Mammary epithelial cell (primary cell): ENCODE measurements around the gene SIDT1.

Experiments
- CTCF ChIP-seq, 2 donors: IDR thresholded peaks in 1 of 2; conservative IDR thresholded peaks in 1 of 2; 2 replicates each; pipeline ENCODE4 v1.5.1; 2011 to 2012; ENCODE audit warnings: inconsistent platforms in 2 of 2, low read length in 2 of 2, mild to moderate bottlenecking in 2 of 2, control low read depth in 1 of 2, low read depth in 1 of 2; ENCODE audit not compliant: insufficient read depth in 1 of 2; ENCODE audit errors: extremely low read depth in 1 of 2
- EZH2 ChIP-seq: IDR thresholded peaks from 2 replicates; pipeline ENCODE4 v1.6.1; 2012; ENCODE audit warnings: low read length, inconsistent platforms, borderline replicate concordance

DNA sequence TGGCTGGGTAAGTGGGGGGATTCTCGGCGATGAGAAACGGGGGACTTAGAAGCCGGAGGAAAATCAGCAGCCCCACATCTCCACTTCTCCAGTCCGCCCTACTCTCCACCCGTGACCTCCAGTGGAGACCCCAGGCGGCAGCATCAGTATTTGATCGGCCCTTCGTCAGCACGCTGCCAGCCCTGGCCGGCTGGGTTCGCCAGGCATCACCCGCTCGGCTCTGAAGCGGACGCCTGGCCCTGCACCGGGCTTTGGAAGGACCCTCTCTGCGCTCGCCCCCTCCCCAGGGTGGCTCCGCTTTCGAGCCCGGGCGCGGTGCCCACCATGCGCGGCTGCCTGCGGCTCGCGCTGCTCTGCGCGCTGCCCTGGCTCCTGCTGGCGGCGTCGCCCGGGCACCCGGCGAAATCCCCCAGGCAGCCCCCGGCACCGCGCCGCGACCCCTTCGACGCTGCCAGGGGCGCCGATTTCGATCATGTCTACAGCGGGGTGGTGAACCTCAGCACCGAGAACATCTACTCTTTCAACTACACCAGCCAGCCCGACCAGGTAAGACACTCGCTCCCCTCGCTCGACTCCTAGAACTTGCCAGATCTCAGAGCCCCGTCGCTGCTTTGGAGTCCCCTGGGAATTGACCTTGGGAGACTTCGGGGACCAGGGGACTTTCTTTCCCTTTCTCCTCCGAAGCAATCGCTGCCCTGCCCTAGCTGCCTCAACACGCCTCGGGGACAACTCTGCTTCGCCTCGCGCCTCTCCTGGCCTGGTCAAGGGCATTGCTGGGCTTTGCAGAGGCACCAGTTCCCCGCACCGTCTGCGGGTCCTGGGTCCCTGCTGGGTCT lies 561 bp downstream of the SIDT1 start:
- TF ChIP-seq CTCF (conservative IDR thresholded peaks at IDR 0.05 in 1 of 2, IDR thresholded peaks at IDR 0.05 in 1 of 2; ENCODE audit: extremely low read depth in 1 of 2, insufficient read depth in 1 of 2, low read depth in 1 of 2, low read length in 2 of 2) (no peak), EZH2 (no peak)
